A549 (cell line): ENCODE results near the gene HIVEP3. TPM values are rescaled to one million over a fixed set of nuclear protein-coding genes. Genes with fewer than 3 reads are reported as not detected.

ENCODE experiments used
- ATAC-seq, 2 experiments: fragments of 200-7000 bp in 1 of 2; fragments of >200 bp in 1 of 2; cut with Nextera tagmentation in 1 of 2; cut with Tn5 transposase in 1 of 2; 3 replicates each; pipeline versions ENCODE4 v1.8.0 to v1.9.1; 2018 to 2020; ENCODE audit warnings: mild to moderate bottlenecking in 1 of 2, moderate library complexity in 1 of 2
- CTCF ChIA-PET: fragments of 300-600 bp; sonication (Branson Sonifier 250); formaldehyde crosslinking; extraction: SDS; loops from one replicate; lab custom pipeline; 2021; ENCODE audit warnings: antibody characterized with exemption, inconsistent platforms; lab: Yijun Ruan, JAX
- POLR2A ChIA-PET: fragments of 350-600 bp; formaldehyde crosslinking; extraction: SDS; loops from one replicate; lab custom pipeline; 2021; ENCODE audit warnings: antibody characterized with exemption, inconsistent platforms; lab: Yijun Ruan, JAX
- DNase-seq, 2 experiments: peaks; one replicate each; pipeline versions ENCODE4 v3.0.0 to v3.0.0-alpha.2; 2011 to 2016; ENCODE audit warnings: low read depth in 1 of 2, low spot score in 1 of 2
- FAIRE-seq: peaks from 2 replicates; lab custom pipeline; 2011; peaks lifted over from hg19 to GRCh38; lab: Jason Lieb, UNC
- H3K27ac ChIP-seq, 2 experiments: fragments of >200 bp; sonication (Bioruptor Twin); formaldehyde crosslinking; 3 replicates each; pipeline ENCODE4 v1.5.1; 2016 to 2017
- H3K4me1 ChIP-seq: fragments of >200 bp; sonication (Bioruptor Twin); formaldehyde crosslinking; 3 replicates; pipeline ENCODE4 v1.6.1; 2016
- H3K4me2 ChIP-seq: fragments of >200 bp; sonication (Bioruptor Twin); formaldehyde crosslinking; 3 replicates; pipeline ENCODE4 v1.6.1; 2016
- H3K4me3 ChIP-seq: fragments of >200 bp; sonication (Bioruptor Twin); formaldehyde crosslinking; 3 replicates; pipeline ENCODE4 v1.5.1; 2016
- H3K9me3 ChIP-seq: fragments of >200 bp; sonication (Bioruptor Twin); formaldehyde crosslinking; 3 replicates; pipeline ENCODE4 v1.6.1; 2016
- CBX8 ChIP-seq: fragments of 200-600 bp; sonication (generic); IDR thresholded peaks from 2 replicates; pipeline ENCODE4 v1.6.1; 2016
- EP300 ChIP-seq, 2 experiments: fragments of >200 bp; sonication (Bioruptor Twin); formaldehyde crosslinking; IDR thresholded peaks; 2 replicates in 1 of 2; 3 replicates in 1 of 2; pipeline ENCODE4 v1.6.1; 2016 to 2017
- FOSB ChIP-seq: fragments of 250-450 bp; sonication (Bioruptor Pico); IDR thresholded peaks from 2 replicates; pipeline ENCODE4 v1.5.0; 2020; ENCODE audit warnings: mild to moderate bottlenecking, moderate library complexity
- GATA3 ChIP-seq: IDR thresholded peaks from 2 replicates; pipeline ENCODE4 v1.6.1; 2012; ENCODE audit warnings: borderline replicate concordance
- HDAC2 ChIP-seq: fragments of 200-600 bp; sonication (generic); IDR thresholded peaks from 2 replicates; pipeline ENCODE4 v1.6.1; 2016
- JUN ChIP-seq, 2 experiments: fragments of >200 bp; sonication (Bioruptor Twin); formaldehyde crosslinking; IDR thresholded peaks; 2 replicates in 1 of 2; 3 replicates in 1 of 2; pipeline ENCODE4 v1.6.1; 2016 to 2017
- KDM1A ChIP-seq: fragments of 200-600 bp; sonication (generic); IDR thresholded peaks from 2 replicates; pipeline ENCODE4 v1.6.1; 2016; ENCODE audit warnings: low read depth, mild to moderate bottlenecking
- MAZ ChIP-seq: fragments of 150-350 bp; IDR thresholded peaks from 2 replicates; pipeline ENCODE4 v1.6.1; 2014; ENCODE audit warnings: antibody characterized with exemption, low read depth, low read length, borderline replicate concordance
- MYC ChIP-seq: IDR thresholded peaks from 2 replicates; pipeline ENCODE4 v1.6.1; 2012; ENCODE audit warnings: mild to moderate bottlenecking, inconsistent platforms, low read length, improper control_type of control experiment, borderline replicate concordance
- SMC3 ChIP-seq: fragments of >200 bp; sonication (Bioruptor Twin); formaldehyde crosslinking; IDR thresholded peaks from 3 replicates; pipeline ENCODE4 v1.6.1; 2018; ENCODE audit warnings: inconsistent platforms
- TP53 ChIP-seq: fragments of 250-450 bp; sonication (Bioruptor Pico); IDR thresholded peaks from 2 replicates; pipeline ENCODE4 v1.5.0; 2021; ENCODE audit warnings: mild to moderate bottlenecking, moderate library complexity
- WGBS: methylation state at CpG from one replicate; pipeline ENCODE4 v1.1.6; 2017; ENCODE audit errors: missing lambda C conversion rate; 5-methylcytosine and 5-hydroxymethylcytosine counted together
- polyA plus RNA-seq, 4 experiments: library from polyadenylated mRNA; depleted of rRNA in 3 of 4; stranded (reverse); fragments of >200 nt; fragmentation: RNase III in 1 of 4; extraction: RNeasy Plus Mini Kit Qiagen cat#74134 plus additional on column Dnase treatment in 1 of 4; gene quantifications; 2 replicates in 3 of 4; 3 replicates in 1 of 4; pipeline ENCODE4 v1.2.3, GENCODE V29; 2011 to 2017
- TF ChIP-seq, protein P1 (sequence below): fragments of 200-600 bp; sonication (generic); IDR thresholded peaks from 2 replicates; pipeline ENCODE4 v1.6.1; 2016; ENCODE audit warnings: antibody characterized with exemption, mild to moderate bottlenecking, moderate library complexity
- TF ChIP-seq, protein P2 (sequence below): fragments of 250-450 bp; sonication (Bioruptor Pico); IDR thresholded peaks from 2 replicates; pipeline ENCODE4 v1.5.0; 2021; ENCODE audit warnings: mild to moderate bottlenecking, moderate library complexity, borderline replicate concordance
- TF ChIP-seq, protein P3 (sequence below): fragments of >200 bp; sonication (Bioruptor Twin); formaldehyde crosslinking; IDR thresholded peaks from 3 replicates; pipeline ENCODE4 v1.5.1; 2016

The HIVEP3 gene
- polyA plus RNA-seq, 2 of the 4 experiments (the other 2 are of a cell fraction), result 1.5 to 2.0 TPM

DNA sequence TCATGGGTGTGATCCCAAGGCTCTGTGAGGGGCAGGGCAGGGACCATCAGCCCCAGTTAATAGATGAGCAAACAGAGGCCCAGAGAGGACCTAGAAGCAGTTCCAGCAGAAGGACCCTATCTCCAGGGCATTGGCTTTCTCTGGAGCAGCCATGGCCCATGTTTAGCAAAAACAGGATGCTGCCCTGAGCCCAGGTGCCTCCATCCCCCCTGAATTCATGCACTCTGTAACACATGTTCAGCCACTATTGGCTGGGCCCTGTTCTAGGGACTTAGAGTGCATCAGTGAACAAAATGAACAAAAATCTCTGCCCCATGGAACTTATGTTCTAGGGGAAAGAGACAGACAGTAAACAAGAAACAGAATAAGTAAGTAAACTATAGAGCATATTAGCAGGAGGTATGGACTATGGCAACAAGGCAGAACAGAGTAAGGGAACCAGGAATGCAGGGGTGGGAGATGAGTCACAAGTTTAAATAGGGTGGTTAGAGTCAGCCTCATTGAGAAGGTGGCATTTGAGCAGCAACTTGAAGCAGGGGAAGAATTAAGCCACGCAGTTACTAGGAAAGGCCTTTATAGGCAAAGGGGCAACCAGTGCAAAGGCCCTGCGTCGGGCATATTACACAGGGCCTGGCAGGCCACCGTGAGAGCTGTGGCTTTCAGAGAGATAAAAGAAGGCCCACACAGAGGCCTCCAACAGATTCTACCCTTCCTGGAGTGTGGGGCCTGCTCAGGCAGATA is 248.3 kb downstream of the HIVEP3 start:
- peaks cover 25% of the 10 kb centered on the region; the same call in 2 of the 3 replicates for H3K4me1 ChIP-seq
- ATAC-seq (peak in 1 of 2 experiments; percentile 63; a peak in 3 of 6 replicates), DNase-seq (peak in 1 of 2 experiments; percentile 11), FAIRE-seq (no peak)
- peak overlapping the region; percentile 2 to 52; a peak in 2 of 6 replicates for H3K27ac ChIP-seq
- H3K9me3 ChIP-seq, result no peaks in the 10 kb centered on the region
- H3K4me2 ChIP-seq, result no peak overlapping the region
- H3K4me3 ChIP-seq, result no peak overlapping the region
- POLR2A ChIA-PET, result no interaction called here
- CTCF ChIA-PET, result no interaction called here
- WGBS, result 57% methylated on average over 4 of the region's 4 CpGs
- TF ChIP-seq CBX8, result no peak
- TF ChIP-seq, all 56 proteins: peak for 0

DNA sequence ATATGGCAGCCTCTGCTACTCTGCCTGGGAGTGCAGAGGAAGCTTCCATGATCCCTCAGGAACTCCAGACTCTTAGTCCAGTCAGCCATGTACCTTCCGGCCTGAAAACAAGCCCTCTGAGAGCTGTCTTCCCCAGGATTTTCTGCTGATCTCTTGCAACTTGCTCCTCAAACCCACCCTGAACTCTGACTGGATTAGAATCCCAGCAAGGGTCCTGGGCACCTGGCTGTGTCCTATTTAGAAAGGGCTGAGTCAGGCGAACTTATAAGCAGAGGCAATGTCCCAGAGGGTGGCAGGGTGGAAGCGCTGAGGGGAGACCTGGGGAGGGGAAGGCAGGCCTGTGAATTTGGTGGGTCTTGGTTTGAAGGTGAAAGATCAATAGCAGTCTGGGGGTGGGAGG is 249.8 kb downstream of the HIVEP3 start:
- TF ChIP-seq FOSB (CRISPR knock-in tag), result no peak
- no peak for TF ChIP-seq GATA3
- TF ChIP-seq MYC, result no peak
- no peak for TF ChIP-seq HDAC2
- TF ChIP-seq, protein P1, sequence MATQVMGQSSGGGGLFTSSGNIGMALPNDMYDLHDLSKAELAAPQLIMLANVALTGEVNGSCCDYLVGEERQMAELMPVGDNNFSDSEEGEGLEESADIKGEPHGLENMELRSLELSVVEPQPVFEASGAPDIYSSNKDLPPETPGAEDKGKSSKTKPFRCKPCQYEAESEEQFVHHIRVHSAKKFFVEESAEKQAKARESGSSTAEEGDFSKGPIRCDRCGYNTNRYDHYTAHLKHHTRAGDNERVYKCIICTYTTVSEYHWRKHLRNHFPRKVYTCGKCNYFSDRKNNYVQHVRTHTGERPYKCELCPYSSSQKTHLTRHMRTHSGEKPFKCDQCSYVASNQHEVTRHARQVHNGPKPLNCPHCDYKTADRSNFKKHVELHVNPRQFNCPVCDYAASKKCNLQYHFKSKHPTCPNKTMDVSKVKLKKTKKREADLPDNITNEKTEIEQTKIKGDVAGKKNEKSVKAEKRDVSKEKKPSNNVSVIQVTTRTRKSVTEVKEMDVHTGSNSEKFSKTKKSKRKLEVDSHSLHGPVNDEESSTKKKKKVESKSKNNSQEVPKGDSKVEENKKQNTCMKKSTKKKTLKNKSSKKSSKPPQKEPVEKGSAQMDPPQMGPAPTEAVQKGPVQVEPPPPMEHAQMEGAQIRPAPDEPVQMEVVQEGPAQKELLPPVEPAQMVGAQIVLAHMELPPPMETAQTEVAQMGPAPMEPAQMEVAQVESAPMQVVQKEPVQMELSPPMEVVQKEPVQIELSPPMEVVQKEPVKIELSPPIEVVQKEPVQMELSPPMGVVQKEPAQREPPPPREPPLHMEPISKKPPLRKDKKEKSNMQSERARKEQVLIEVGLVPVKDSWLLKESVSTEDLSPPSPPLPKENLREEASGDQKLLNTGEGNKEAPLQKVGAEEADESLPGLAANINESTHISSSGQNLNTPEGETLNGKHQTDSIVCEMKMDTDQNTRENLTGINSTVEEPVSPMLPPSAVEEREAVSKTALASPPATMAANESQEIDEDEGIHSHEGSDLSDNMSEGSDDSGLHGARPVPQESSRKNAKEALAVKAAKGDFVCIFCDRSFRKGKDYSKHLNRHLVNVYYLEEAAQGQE, result no peak
- no peak for TF ChIP-seq EP300 (IDR thresholded peaks at IDR 0.05)
- TF ChIP-seq SMC3, result no peak
- TF ChIP-seq, protein P2, sequence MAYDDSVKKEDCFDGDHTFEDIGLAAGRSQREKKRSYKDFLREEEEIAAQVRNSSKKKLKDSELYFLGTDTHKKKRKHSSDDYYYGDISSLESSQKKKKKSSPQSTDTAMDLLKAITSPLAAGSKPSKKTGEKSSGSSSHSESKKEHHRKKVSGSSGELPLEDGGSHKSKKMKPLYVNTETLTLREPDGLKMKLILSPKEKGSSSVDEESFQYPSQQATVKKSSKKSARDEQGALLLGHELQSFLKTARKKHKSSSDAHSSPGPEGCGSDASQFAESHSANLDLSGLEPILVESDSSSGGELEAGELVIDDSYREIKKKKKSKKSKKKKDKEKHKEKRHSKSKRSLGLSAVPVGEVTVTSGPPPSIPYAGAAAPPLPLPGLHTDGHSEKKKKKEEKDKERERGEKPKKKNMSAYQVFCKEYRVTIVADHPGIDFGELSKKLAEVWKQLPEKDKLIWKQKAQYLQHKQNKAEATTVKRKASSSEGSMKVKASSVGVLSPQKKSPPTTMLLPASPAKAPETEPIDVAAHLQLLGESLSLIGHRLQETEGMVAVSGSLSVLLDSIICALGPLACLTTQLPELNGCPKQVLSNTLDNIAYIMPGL (CRISPR knock-in tag), result no peak
- TF ChIP-seq, protein P3, sequence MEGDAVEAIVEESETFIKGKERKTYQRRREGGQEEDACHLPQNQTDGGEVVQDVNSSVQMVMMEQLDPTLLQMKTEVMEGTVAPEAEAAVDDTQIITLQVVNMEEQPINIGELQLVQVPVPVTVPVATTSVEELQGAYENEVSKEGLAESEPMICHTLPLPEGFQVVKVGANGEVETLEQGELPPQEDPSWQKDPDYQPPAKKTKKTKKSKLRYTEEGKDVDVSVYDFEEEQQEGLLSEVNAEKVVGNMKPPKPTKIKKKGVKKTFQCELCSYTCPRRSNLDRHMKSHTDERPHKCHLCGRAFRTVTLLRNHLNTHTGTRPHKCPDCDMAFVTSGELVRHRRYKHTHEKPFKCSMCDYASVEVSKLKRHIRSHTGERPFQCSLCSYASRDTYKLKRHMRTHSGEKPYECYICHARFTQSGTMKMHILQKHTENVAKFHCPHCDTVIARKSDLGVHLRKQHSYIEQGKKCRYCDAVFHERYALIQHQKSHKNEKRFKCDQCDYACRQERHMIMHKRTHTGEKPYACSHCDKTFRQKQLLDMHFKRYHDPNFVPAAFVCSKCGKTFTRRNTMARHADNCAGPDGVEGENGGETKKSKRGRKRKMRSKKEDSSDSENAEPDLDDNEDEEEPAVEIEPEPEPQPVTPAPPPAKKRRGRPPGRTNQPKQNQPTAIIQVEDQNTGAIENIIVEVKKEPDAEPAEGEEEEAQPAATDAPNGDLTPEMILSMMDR, result no peak
- no peak for TF ChIP-seq TP53 (CRISPR knock-in tag)
- no peak for TF ChIP-seq JUN (IDR thresholded peaks at IDR 0.05)
- TF ChIP-seq KDM1A, result no peak
- TF ChIP-seq MAZ, result no peak
- FAIRE-seq (no peak), DNase-seq (no peak), ATAC-seq (no peak)
- Histone ChIP-seq H3K9me3 (no peaks in the 10 kb centered on the region), H3K27ac (no peak overlapping the region; a peak in 1 of 6 replicates), H3K4me1 (peaks cover 34% of the 10 kb centered on the region), H3K4me3 (no peak overlapping the region), H3K4me2 (no peak overlapping the region)
- 92% methylated on average over 3 of the region's 3 CpGs for WGBS
- ChIA-PET CTCF (interaction anchor here (1.1 kb wide), 1 partner anchor 115 kb away, joined by 3 read pairs; no protein-coding TSS in a partner anchor), POLR2A (interaction anchor here (0.6 kb wide), 1 partner anchor 44 kb away, joined by 7 read pairs; no protein-coding TSS in a partner anchor)
